Activated T-helper 2 cell treated with anti-CD3 and anti-CD28 coated beads, Interferon-gamma antibody, Interleukin-2, Interleukin-4, amounts not matched to agents 10 μg/mL and 5 μg/mL and 100 μg/mL, durations not matched to agents 14 hours and 24 hours and 36 hours (primary cell): Measurements from ENCODE around the gene NELFB. TPM values are rescaled to one million over a fixed set of nuclear protein-coding genes. Genes with fewer than 3 reads are reported as not detected.
"Not testable (repeated sequence)": the region's sequence is repeated elsewhere in the genome, so short reads cannot be mapped to it uniquely, and the experiment has no call there.

Source experiments
- DNase-seq: peaks from one replicate; pipeline ENCODE4 v3.0.0; 2021; ENCODE audit warnings: low spot score
- H3K27ac Mint-ChIP-seq: one replicate; pipeline ENCODE4 v1.8.0; 2021; ENCODE audit warnings: mixed read lengths
- H3K27me3 Mint-ChIP-seq: one replicate; pipeline ENCODE4 v1.8.0; 2021; ENCODE audit warnings: low read depth, mixed read lengths
- H3K36me3 Mint-ChIP-seq: one replicate; pipeline ENCODE4 v1.8.0; 2021; ENCODE audit warnings: low read depth, mixed read lengths
- H3K4me1 Mint-ChIP-seq: one replicate; pipeline ENCODE4 v1.8.0; 2021; ENCODE audit warnings: low read depth, mixed read lengths
- H3K4me3 Mint-ChIP-seq: one replicate; pipeline ENCODE4 v1.8.0; 2021; ENCODE audit warnings: low read depth, mild to moderate bottlenecking, moderate library complexity, mixed read lengths
- H3K9me3 Mint-ChIP-seq: one replicate; pipeline ENCODE4 v1.8.0; 2021; ENCODE audit warnings: mixed read lengths
- intact Hi-C: fragments of 100-400 bp; cut with micrococcal nuclease; formaldehyde crosslinking; loops from one replicate; pipeline ENCODE4 v1.15.1; 2023
- total RNA-seq: library from RNA; stranded (reverse); gene quantifications from 2 replicates; pipeline ENCODE4 v1.2.3, GENCODE V29; 2022

The NELFB gene
- total RNA-seq, 1 donor from 2014 or later, result 71.4 TPM

GRCh38 chr9:137234055-137234697 is 21.0 kb upstream of the NELFB start:
- Mint-ChIP-seq H3K27ac (no peak overlapping the region), H3K36me3 (no peaks in the 10 kb centered on the region), H3K27me3 (peaks cover 3% of the 10 kb centered on the region), H3K9me3 (no peaks in the 10 kb centered on the region), H3K4me1 (peaks cover 4% of the 10 kb centered on the region), H3K4me3 (no peak overlapping the region)
- intact Hi-C loops, result no loop called here
- DNase-seq, result no peak

- Mint-ChIP-seq H3K4me1 (peaks cover 4% of the 10 kb centered on the region), H3K4me3 (no peak overlapping the region), H3K36me3 (no peaks in the 10 kb centered on the region), H3K9me3 (no peaks in the 10 kb centered on the region), H3K27me3 (peaks cover 3% of the 10 kb centered on the region), H3K27ac (no peak overlapping the region)
- DNase-seq, result no peak
- intact Hi-C loops, result loop anchor here (5.0 kb wide), 3 partner anchors 48 to 188 kb away; partner anchors contain the start of genes ANAPC2, MAN1B1, NPDC1 and SSNA1
Measured at GRCh38 chr9:137234758-137235423, 20.2 kb upstream of the NELFB start.

- no peak overlapping the region for H3K4me3 Mint-ChIP-seq
- H3K9me3 Mint-ChIP-seq, result no peaks in the 10 kb centered on the region
- no peaks in the 10 kb centered on the region for H3K36me3 Mint-ChIP-seq
- intact Hi-C loops, result loop anchor here (5.0 kb wide), 3 partner anchors 48 to 188 kb away; partner anchors contain the start of genes ANAPC2, MAN1B1, NPDC1 and SSNA1
- H3K4me1 Mint-ChIP-seq, result peaks cover 4% of the 10 kb centered on the region
- no peak overlapping the region for H3K27ac Mint-ChIP-seq
- no peak for DNase-seq
- H3K27me3 Mint-ChIP-seq, result peaks cover 3% of the 10 kb centered on the region
Measured at GRCh38 chr9:137235424-137236237, 19.5 kb upstream of the NELFB start.

GRCh38 chr9:137236238-137236935 is 18.7 kb upstream of the NELFB start:
- H3K36me3 Mint-ChIP-seq, result peaks cover 5% of the 10 kb centered on the region
- H3K27me3 Mint-ChIP-seq, result peaks cover 3% of the 10 kb centered on the region
- no peaks in the 10 kb centered on the region for H3K9me3 Mint-ChIP-seq
- H3K4me3 Mint-ChIP-seq, result no peak overlapping the region
- DNase-seq, result peak; percentile 83
- intact Hi-C loops, result loop anchor here (5.0 kb wide), 3 partner anchors 49 to 189 kb away; partner anchors contain the start of genes ANAPC2, MAN1B1, NPDC1 and SSNA1
- H3K27ac Mint-ChIP-seq, result no peak overlapping the region
- peaks cover 4% of the 10 kb centered on the region for H3K4me1 Mint-ChIP-seq

GRCh38 chr9:137236936-137237421 is 18.1 kb upstream of the NELFB start:
- no peak overlapping the region for H3K4me3 Mint-ChIP-seq
- DNase-seq, result no peak
- H3K36me3 Mint-ChIP-seq, result peaks cover 6% of the 10 kb centered on the region
- H3K27me3 Mint-ChIP-seq, result peaks cover 3% of the 10 kb centered on the region
- H3K4me1 Mint-ChIP-seq, result peaks cover 4% of the 10 kb centered on the region
- no peak overlapping the region for H3K27ac Mint-ChIP-seq
- intact Hi-C loops, result loop anchor here (5.0 kb wide), 3 partner anchors 50 to 190 kb away; partner anchors contain the start of genes ANAPC2, MAN1B1, NPDC1 and SSNA1
- H3K9me3 Mint-ChIP-seq, result no peaks in the 10 kb centered on the region

GRCh38 chr9:137237759-137238726 is 17.1 kb upstream of the NELFB start:
- intact Hi-C loops, result loop anchor here (5.0 kb wide), 3 partner anchors 51 to 191 kb away; partner anchors contain the start of genes ANAPC2, MAN1B1, NPDC1 and SSNA1

GRCh38 chr9:137239541-137240200 is 15.5 kb upstream of the NELFB start:
- not testable (repeated sequence) for DNase-seq, H3K27me3 Mint-ChIP-seq, H3K9me3 Mint-ChIP-seq
- Mint-ChIP-seq H3K4me1 (peaks cover 14% of the 10 kb centered on the region), H3K36me3 (peaks cover 27% of the 10 kb centered on the region), H3K4me3 (peak overlapping the region; percentile 79), H3K27ac (peak overlapping the region; percentile 46)
- intact Hi-C loops, result loop anchor here (5.0 kb wide), 4 partner anchors 52 to 192 kb away; partner anchors contain the start of genes ANAPC2, MAN1B1, NPDC1 and SSNA1

More at GRCh38 chr9:137237759-137238726, 17.1 kb upstream of the NELFB start:
- Mint-ChIP-seq H3K4me1 (peaks cover 12% of the 10 kb centered on the region), H3K36me3 (peaks cover 17% of the 10 kb centered on the region), H3K27me3 (peaks cover 3% of the 10 kb centered on the region), H3K4me3 (no peak overlapping the region), H3K9me3 (no peaks in the 10 kb centered on the region), H3K27ac (no peak overlapping the region)
- no peak for DNase-seq

GRCh38 chr9:137240318-137240840 is 14.7 kb upstream of the NELFB start:
- H3K4me3 Mint-ChIP-seq, result peak overlapping the region; percentile 79
- intact Hi-C loops, result loop anchor here (5.0 kb wide), 1 partner anchor 113 kb away; no protein-coding TSS in a partner anchor
- peaks cover 27% of the 10 kb centered on the region for H3K36me3 Mint-ChIP-seq
- peaks cover 14% of the 10 kb centered on the region for H3K4me1 Mint-ChIP-seq
- no peak for DNase-seq
- H3K9me3 Mint-ChIP-seq, result no peaks in the 10 kb centered on the region
- H3K27ac Mint-ChIP-seq, result peak overlapping the region; percentile 46
- no peaks in the 10 kb centered on the region for H3K27me3 Mint-ChIP-seq

- intact Hi-C loops, result loop anchor here (1.0 to 5.0 kb wide), 3 partner anchors 14 to 114 kb away; partner anchors contain the start of gene NELFB
- H3K27me3 Mint-ChIP-seq, result no peaks in the 10 kb centered on the region
Measured at GRCh38 chr9:137240841-137241489, 14.2 kb upstream of the NELFB start, which contains the start of gene TUBB4B. TSS of gene TUBB4B (plus strand) at chr9:137241287. CDS start at chr9:137241361, 74 bp downstream.

More at GRCh38 chr9:137240841-137241489, 14.2 kb upstream of the NELFB start, which contains the start of gene TUBB4B:
- Mint-ChIP-seq H3K9me3 (no peaks in the 10 kb centered on the region), H3K4me3 (peak within 1 kb of the TSS; percentile 89), H3K4me1 (peaks cover 14% of the 10 kb centered on the region), H3K36me3 (peaks cover 27% of the 10 kb centered on the region), H3K27ac (peak within 1 kb of the TSS; percentile 92)
- DNase-seq, result peak; percentile 98
